GM12891 (cell line): Measurements from ENCODE around the gene AFDN.

ENCODE experiments used
- DNase-seq: peaks from one replicate; pipeline ENCODE4 v3.0.0; 2011; ENCODE audit warnings: low spot score; ENCODE audit not compliant: insufficient read length
- FAIRE-seq: peaks from 2 replicates; lab custom pipeline; 2011; peaks lifted over from hg19 to GRCh38; lab: Jason Lieb, UNC
- PAX5 ChIP-seq: IDR thresholded peaks from 2 replicates; pipeline ENCODE4 v1.6.1; 2011; ENCODE audit warnings: low read length, moderate library complexity, mild to moderate bottlenecking; ENCODE audit not compliant: insufficient read depth, severe bottlenecking
- POLR2A ChIP-seq: IDR thresholded peaks from 2 replicates; pipeline ENCODE4 v1.6.1; 2011; ENCODE audit warnings: low read depth, low read length, control low read depth
- POLR2AphosphoS5 ChIP-seq: IDR thresholded peaks from 2 replicates; pipeline ENCODE4 v1.6.1; 2011; ENCODE audit warnings: low read depth, low read length, control low read depth
- POU2F2 ChIP-seq: IDR thresholded peaks from 2 replicates; pipeline ENCODE4 v1.6.1; 2011; ENCODE audit warnings: low read depth, mild to moderate bottlenecking, control low read depth, low read length, moderate library complexity
- SPI1 ChIP-seq: IDR thresholded peaks from 2 replicates; pipeline ENCODE4 v1.6.1; 2011; ENCODE audit warnings: low read depth, low read length, control low read depth
- TAF1 ChIP-seq: IDR thresholded peaks from 2 replicates; pipeline ENCODE4 v1.6.1; 2011; ENCODE audit warnings: low read depth, low read length, control low read depth

The AFDN gene

DNA sequence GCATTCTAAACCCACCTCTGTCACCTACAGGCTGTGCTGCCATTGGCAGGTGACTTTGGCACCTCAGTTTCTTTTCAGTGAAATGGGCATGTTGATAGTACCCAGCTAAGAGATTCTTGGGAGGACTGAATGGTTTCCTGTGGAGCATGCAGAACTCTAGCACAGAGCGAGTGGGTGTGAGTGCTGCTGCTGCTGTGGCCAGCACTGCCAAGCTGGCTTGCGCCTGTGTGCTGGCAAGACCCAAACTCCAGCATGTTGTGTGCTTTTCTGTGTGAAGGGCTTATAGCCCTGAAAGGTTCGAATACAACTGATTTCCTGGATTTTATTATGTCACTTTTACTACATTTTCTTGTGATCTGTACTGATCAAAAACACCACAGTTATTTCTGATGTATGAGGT, 92.6 kb downstream of the AFDN start:
- FAIRE-seq (no peak), DNase-seq (no peak)
- TF ChIP-seq PAX5, result no peak
- TF ChIP-seq SPI1, result no peak

DNA sequence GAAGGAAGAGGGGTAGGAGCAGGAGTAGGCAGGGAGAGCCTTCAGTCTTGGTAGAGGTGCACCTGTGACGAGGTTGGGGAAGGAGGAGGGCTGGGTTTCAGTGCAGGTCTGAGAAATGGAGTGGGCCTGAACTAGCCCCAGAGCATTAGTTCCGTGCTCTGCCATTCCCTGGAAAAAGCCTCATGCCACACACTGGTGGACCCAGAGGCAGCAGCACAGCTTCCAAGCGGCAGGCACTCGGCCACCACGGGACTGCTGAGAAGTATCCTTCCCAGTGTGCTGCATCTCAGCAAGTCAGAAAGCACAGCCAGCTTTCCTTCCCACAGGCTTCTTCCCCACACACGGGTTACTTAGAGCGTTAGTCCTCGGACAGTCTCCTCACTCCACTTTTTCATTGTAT, 93.5 kb downstream of the AFDN start:
- DNase-seq (no peak), FAIRE-seq (no peak)
- TF ChIP-seq TAF1 (no peak), SPI1 (no peak), POLR2A (no peak), PAX5 (no peak), POLR2AphosphoS5 (no peak), POU2F2 (no peak)

DNA sequence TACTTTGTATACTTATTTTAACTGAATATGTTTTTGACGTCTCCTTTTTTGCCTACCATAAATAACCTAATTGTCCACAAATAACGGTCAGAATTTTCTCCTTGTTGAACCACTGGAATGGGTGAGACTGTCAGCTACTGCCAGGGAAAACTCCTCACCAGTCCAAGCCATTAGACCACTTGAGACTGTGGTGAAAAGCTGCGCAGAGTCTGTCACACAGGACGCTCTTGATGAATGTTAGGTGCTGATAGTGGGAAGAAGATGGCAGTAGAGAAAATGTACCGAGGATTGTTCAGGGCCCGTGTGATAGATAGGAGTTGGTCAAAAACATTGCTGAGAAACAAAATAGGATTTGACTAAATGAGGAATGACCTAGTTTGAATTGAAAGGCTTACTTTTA, 95.1 kb downstream of the AFDN start:
- DNase-seq (no peak), FAIRE-seq (no peak)
- TF ChIP-seq SPI1 (no peak), POU2F2 (no peak), PAX5 (no peak), TAF1 (no peak), POLR2AphosphoS5 (no peak), POLR2A (no peak)

DNA sequence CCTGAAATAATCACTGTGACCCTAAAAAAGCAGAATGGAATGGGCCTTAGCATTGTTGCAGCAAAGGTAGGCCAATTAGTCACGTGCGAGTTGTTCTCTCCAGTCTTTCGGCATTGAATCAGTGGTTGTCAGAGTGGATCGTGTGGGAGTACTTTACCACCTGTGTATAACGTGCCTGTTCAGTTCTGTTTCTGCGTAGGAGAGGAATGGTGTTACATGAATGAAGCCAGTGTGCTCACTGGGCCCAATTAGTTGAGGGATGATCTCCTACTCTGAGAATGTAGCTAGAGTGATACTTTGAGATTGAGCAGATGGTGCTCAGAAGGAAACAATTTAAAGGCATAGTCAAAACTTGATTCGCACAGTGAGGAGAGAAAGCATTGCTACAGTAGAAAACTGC, 98.3 kb downstream of the AFDN start:
- no peak for TF ChIP-seq POLR2AphosphoS5
- no peak for TF ChIP-seq POU2F2
- no peak for TF ChIP-seq TAF1
- no peak for TF ChIP-seq POLR2A
- no peak for TF ChIP-seq SPI1
- no peak for TF ChIP-seq PAX5
- FAIRE-seq, result no peak
- no peak for DNase-seq

DNA sequence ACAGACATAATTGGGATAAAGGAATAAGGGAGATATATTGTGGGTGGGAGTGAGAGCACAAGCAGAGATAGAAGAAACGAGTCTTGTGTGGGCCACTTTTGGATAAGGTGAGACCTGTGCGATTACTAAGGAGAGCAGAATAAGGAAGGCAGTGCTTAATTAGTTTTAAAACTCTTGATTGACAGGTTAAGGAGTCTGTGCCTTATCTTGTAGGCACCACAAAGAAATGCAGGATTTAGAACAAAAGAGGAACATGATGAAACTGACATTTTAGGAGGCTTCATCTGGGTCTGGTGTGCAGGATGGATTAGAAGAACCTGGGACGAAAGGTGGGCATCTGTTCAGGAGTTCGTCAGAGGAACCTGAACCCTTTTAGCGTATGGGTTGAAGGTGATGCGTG, 100.5 kb downstream of the AFDN start:
- FAIRE-seq (no peak), DNase-seq (no peak)

DNA sequence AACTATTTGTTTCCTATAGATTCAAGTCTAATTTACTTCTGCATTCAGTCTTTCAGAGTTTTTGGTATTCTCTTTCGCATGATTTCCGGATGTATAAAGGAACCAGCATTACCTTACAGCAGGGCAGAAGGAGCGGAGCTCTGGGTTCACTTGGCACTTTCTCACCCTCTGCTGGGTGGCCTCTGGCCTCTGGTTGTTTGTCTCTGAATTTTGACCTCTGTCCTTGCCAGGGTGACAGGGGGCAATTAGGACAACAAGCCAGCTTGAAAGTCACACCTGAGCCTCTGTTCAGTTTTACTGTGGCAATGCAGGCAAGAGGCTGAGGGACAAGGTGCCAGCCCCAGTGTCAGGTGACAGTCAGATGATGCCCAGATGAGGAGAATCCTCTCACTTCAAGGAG, 101.4 kb downstream of the AFDN start:
- FAIRE-seq (no peak), DNase-seq (no peak)
- TF ChIP-seq PAX5 (no peak), POU2F2 (no peak), POLR2A (no peak), POLR2AphosphoS5 (no peak), TAF1 (no peak), SPI1 (no peak)

More for the DNA sequence above, 100.5 kb downstream of the AFDN start:
- TF ChIP-seq POLR2AphosphoS5, result no peak
- TF ChIP-seq POLR2A, result no peak
- TF ChIP-seq POU2F2, result no peak
- no peak for TF ChIP-seq PAX5
- TF ChIP-seq SPI1, result no peak
- no peak for TF ChIP-seq TAF1

DNA sequence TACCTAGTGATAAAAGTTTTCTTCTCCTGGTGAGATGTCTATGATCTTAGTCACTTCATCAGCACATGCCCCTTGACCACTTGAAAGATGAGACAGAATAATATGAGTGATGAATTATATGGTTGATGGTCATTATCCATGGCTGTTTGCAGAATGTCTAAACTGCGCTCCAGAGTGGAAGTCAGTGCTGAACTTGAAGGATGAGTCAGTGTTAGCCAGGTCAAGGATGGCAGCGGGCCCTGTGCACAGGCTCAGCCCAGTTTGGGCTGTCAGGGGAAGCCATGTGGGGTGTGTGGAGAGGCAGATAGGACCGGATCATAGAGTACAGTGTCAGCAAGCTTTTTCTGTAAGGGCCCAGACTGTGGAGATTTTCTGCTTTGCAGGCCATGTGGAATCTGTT, 103.6 kb downstream of the AFDN start:
- no peak for FAIRE-seq
- DNase-seq, result no peak

DNA sequence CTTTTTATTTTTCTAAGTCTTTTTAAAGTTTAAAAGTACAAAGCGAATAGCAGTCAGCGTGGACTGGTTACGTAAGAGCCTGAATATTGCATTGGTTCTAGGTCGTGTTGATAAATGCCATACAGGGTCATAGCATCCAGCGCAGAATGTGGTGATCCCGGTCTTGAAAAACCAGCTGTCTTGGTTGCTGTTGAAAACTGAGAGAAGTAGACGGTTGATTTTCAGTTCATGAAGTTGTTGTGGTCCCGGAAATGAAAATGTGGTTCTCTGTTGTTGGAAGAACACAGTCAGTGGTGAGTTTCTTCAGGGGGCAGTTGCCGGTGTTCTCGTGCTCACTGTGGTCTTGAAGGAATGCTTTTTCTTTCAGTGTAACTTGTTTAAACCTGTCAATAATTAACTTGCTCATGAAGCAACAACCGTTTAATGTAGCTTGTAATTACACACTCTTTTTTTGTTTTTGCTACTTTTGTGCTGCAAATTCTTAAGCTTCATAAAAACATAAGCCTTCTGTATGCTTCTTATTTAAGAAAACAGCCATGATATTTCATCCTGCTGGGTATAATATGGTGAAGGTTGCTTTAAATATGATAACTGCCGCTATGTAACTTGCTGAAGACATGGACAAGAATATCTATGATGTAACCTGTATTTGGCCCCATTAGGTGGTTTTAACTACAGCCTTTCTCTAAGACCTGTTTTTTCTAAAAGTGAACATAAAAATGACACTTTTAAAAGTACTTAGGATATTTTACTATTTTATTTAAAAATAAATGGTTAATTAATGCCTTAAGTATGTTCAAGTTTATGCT, 106.0 kb downstream of the AFDN start:
- FAIRE-seq, result no peak
- TF ChIP-seq POLR2AphosphoS5, result no peak
- TF ChIP-seq POLR2A, result no peak
- TF ChIP-seq POU2F2, result no peak
- TF ChIP-seq PAX5, result no peak
- TF ChIP-seq TAF1, result no peak
- no peak for TF ChIP-seq SPI1
- DNase-seq, result no peak

More for the DNA sequence above, 103.6 kb downstream of the AFDN start:
- TF ChIP-seq POLR2A (no peak), POU2F2 (no peak), PAX5 (no peak), TAF1 (no peak), POLR2AphosphoS5 (no peak), SPI1 (no peak)

DNA sequence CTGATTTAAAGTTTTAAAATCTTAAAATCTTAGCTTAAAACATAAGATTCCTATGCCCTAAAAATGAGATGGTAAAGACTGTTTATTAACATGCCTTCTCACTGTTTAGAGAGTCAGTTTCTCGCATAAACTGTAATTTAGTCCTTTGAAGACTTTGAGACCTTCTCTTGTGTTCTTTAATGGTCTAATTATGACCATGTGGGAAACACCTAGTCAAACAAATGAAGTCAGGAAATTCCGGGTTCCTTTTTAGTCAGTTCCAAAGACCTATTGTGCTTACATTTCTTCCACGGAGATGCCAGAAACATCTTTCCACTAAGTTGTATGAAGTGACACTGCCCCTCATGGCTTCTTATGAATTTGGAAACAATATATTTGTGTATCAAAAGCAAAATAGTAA, 106.6 kb downstream of the AFDN start:
- no peak for TF ChIP-seq POLR2A
- no peak for TF ChIP-seq PAX5
- no peak for TF ChIP-seq POLR2AphosphoS5
- TF ChIP-seq POU2F2, result no peak
- TF ChIP-seq TAF1, result no peak
- TF ChIP-seq SPI1, result no peak
- FAIRE-seq, result no peak
- no peak for DNase-seq

DNA sequence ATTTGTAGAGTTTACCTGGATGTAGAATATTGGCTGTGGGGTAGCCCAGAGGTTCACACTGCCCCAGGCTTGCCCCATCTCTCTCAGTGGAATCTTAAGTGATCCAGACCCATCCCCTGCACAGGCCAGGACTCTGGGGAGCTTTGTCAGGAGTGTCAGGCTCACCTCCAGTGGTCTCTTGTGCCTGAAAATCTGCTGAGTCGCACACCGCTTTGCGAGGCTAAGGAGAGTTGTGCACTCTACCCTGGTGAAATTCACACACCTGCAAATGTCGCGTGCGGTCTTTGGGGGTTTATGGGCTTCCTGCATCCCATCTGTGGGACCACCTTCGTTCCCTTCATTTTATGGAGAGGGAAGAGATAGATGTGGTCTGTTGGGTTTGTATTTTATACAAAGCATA, 107.1 kb downstream of the AFDN start:
- no peak for DNase-seq
- no peak for TF ChIP-seq PAX5
- no peak for TF ChIP-seq SPI1
- TF ChIP-seq POLR2AphosphoS5, result no peak
- TF ChIP-seq POU2F2, result no peak
- no peak for TF ChIP-seq TAF1
- TF ChIP-seq POLR2A, result no peak
- FAIRE-seq, result no peak

DNA sequence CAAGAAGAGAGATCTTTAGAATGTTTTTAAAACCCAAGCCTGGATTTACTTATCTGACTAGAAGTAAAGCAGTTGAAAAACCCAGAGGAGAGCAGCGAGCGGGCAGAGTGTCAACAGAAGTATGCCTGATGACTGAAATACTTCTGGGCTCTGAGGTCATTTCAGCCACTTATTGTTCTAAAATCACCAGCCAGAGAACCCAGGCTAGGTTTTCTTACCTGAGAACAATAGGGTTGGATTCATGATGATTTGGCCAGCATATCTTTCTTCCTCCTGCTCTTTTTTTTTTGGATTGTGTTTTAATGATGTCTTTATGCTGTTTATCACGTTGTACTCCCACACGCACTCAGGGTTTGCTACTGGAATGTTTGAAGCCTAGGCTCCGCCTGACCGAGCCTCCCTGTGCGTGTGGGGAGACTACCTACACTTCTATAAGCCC, 107.7 kb downstream of the AFDN start:
- no peak for FAIRE-seq
- TF ChIP-seq POLR2AphosphoS5 (no peak), SPI1 (no peak), TAF1 (no peak), POU2F2 (no peak)
- DNase-seq, result no peak

DNA sequence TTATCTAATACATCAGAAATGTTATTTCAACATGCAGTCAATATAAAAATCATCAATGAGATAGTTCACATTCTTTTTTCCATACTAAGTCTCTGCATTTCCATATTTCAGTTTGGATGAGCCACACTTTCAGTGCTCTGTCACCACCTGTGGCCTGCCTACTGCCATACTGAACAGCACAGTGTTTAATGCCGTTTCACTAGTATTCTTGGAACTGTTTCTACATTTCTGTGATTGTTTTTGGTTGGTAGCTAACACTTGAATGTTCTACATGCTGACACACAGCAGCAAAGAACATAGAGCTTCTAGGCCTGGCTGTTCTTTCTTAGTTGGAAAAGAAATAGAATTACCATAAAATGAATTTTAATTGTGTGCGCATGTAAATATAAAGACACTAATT, 109.3 kb downstream of the AFDN start:
- no peak for TF ChIP-seq POLR2AphosphoS5
- TF ChIP-seq SPI1, result no peak
- no peak for TF ChIP-seq PAX5
- no peak for TF ChIP-seq POLR2A
- TF ChIP-seq TAF1, result no peak
- no peak for TF ChIP-seq POU2F2
- no peak for FAIRE-seq
- no peak for DNase-seq
